Right lobe of liver (tissue), 4 donors: ENCODE measurements around the gene CAND2.

Source experiments
- CTCF ChIP-seq, 4 donors: fragments of 200-600 bp in 3 of 4; fragments of 450-650 bp in 1 of 4; IDR thresholded peaks; one replicate each; pipeline versions ENCODE4 v1.5.1 to v1.8.0; 2016 to 2022; ENCODE audit warnings: antibody characterized with exemption in 4 of 4, mild to moderate bottlenecking in 2 of 4
- POLR2A ChIP-seq: fragments of 450-650 bp; IDR thresholded peaks from one replicate; pipeline ENCODE4 v1.6.1; 2017; ENCODE audit warnings: antibody characterized with exemption, mild to moderate bottlenecking
- donor health status: DM: no; HTN: no; CAD: no.
- donor health status: DM: no; HTN: no; CAD: no.
- donor health status: DM: no; HTN: yes; CAD: no.

- no peak for TF ChIP-seq CTCF (IDR thresholded peaks at IDR 0.05)
- no peak for TF ChIP-seq POLR2A
Measured at GRCh38 chr3:12785096-12785495, 11.4 kb upstream of the CAND2 start.
